Pancreas (tissue), 10 donors: ENCODE data around the gene XRN2. TPM values are rescaled to one million over a fixed set of nuclear protein-coding genes. Genes with fewer than 3 reads are reported as not detected.

Experiments
- ATAC-seq, 4 donors: fragments of 200-7000 bp; cut with Tn5 transposase; one replicate each; pipeline versions ENCODE4 v1.8.0 to v1.9.1; 2020; ENCODE audit warnings: mild to moderate bottlenecking in 4 of 4, moderate library complexity in 4 of 4
- DNase-seq, 6 donors: peaks; one replicate each; pipeline ENCODE4 v3.0.0-alpha.2; 2020
- FAIRE-seq: peaks from 2 replicates; lab custom pipeline; 2012; peaks lifted over from hg19 to GRCh38; lab: Jason Lieb, UNC
- H3K27ac ChIP-seq, 4 donors: fragments of 200-600 bp; sonication (generic); 1 replicate in 3 of 4; 2 replicates in 1 of 4; pipeline versions ENCODE4 v1.5.0 to v1.8.0; 2020
- H3K27me3 ChIP-seq, 4 donors: fragments of 200-600 bp; one replicate each; pipeline ENCODE4 v1.8.0; 2021
- H3K36me3 ChIP-seq, 3 donors: fragments of 200-600 bp; sonication (generic) in 1 of 3; one replicate each; pipeline versions ENCODE4 v1.5.0 to v1.8.0; 2020 to 2021
- H3K4me1 ChIP-seq, 3 donors: fragments of 200-600 bp; one replicate each; pipeline ENCODE4 v1.8.0; 2021
- H3K4me3 ChIP-seq, 4 donors: fragments of 200-600 bp; sonication (generic) in 2 of 4; one replicate each; pipeline versions ENCODE4 v1.5.0 to v1.8.0; 2020 to 2021
- H3K9me3 ChIP-seq, 4 donors: fragments of 200-600 bp; one replicate each; pipeline ENCODE4 v1.8.0; 2021
- WGBS, 2 donors: extraction: QIAGEN DNeasy Blood & Tissue Kit; methylation state at CpG; one replicate each; pipeline ENCODE4 v1.1.7; 2013; 5-methylcytosine and 5-hydroxymethylcytosine counted together
- intact Hi-C, 3 donors: fragments of 100-400 bp; cut with DNase I; formaldehyde crosslinking; loops; one replicate each; pipeline versions ENCODE4 v1.11.1 to v1.14.2; 2022
- polyA plus RNA-seq, 2 donors: library from polyadenylated mRNA; stranded (reverse); fragments of 200-250 nt; gene quantifications; one replicate each; pipeline ENCODE4 v1.2.3, GENCODE V29; 2013
- total RNA-seq, 6 donors: library from RNA; stranded (reverse); fragmentation: NEBNext Ultra II Directional in 4 of 6; extraction: Animal tissue kit (Norgen Biotek cat#: 25700) in 4 of 6; gene quantifications; one replicate each; pipeline versions ENCODE4 v1.2.1 to v1.2.4, GENCODE V29; 2021 to 2023
- TF ChIP-seq, protein P1 (sequence below), 4 donors: fragments of 200-600 bp; sonication (generic) in 3 of 4; IDR thresholded peaks; one replicate each; pipeline versions ENCODE4 v1.5.0 to v1.8.0; 2021; ENCODE audit warnings: antibody characterized with exemption in 4 of 4
- donor health status: healthy with polysubstance abuse.
- donor health status: DM: no; HTN: no; CAD: no; lungs with moderate emphysema.
- donor health status: DM: no; HTN: no; CAD: no.
- donor health status: control.
- donor health status: control.
- donor health status: Bipolar disorder and iron deficiency.
- donor health status: DM: yes; HTN: yes; CAD: no.
- donor health status: DM: no; HTN: no; CAD: no.
- donor health status: DM: no; HTN: no; CAD: no.
- donor health status: DM: yes; HTN: yes; CAD: no.

The XRN2 gene
- total and polyA plus RNA-seq, 8 donors = 10.0 to 33.6 (median 27.2) TPM

- Histone ChIP-seq H3K4me1 (no peaks in the 10 kb centered on the region), H3K27ac (no peak overlapping the region), H3K27me3 (no peaks in the 10 kb centered on the region), H3K4me3 (no peak overlapping the region), H3K36me3 (no peaks in the 10 kb centered on the region), H3K9me3 (no peaks in the 10 kb centered on the region)
- ATAC-seq = no peak
- no peak for FAIRE-seq
- TF ChIP-seq, protein P1, sequence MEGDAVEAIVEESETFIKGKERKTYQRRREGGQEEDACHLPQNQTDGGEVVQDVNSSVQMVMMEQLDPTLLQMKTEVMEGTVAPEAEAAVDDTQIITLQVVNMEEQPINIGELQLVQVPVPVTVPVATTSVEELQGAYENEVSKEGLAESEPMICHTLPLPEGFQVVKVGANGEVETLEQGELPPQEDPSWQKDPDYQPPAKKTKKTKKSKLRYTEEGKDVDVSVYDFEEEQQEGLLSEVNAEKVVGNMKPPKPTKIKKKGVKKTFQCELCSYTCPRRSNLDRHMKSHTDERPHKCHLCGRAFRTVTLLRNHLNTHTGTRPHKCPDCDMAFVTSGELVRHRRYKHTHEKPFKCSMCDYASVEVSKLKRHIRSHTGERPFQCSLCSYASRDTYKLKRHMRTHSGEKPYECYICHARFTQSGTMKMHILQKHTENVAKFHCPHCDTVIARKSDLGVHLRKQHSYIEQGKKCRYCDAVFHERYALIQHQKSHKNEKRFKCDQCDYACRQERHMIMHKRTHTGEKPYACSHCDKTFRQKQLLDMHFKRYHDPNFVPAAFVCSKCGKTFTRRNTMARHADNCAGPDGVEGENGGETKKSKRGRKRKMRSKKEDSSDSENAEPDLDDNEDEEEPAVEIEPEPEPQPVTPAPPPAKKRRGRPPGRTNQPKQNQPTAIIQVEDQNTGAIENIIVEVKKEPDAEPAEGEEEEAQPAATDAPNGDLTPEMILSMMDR (IDR thresholded peaks at IDR 0.05) = no peak
- intact Hi-C loops = no loop called here
- DNase-seq = no peak
Observed at GRCh38 chr20:21272279-21272678, 30.9 kb upstream of the XRN2 start.

DNA sequence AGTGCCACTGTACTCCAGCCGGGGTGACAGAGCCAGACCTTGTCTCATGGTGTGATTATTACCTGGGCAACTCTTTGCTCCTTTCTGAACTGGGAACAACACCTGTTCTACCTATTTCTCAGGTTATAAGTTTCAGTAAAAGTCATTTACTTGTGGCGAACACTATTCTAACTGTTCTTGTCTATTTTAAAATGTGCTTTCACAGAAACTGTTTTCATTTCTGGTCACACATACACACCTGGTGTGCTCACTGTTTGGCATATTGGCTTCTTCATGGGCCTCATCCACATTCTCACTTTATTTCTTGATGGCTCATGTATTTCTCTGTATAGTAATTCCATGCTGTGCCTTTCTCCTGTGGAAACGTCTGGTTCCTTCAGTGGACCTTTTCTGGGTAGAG, 30.5 kb upstream of the XRN2 start:
- Histone ChIP-seq H3K27me3 (no peaks in the 10 kb centered on the region), H3K4me1 (no peaks in the 10 kb centered on the region), H3K4me3 (no peak overlapping the region), H3K9me3 (no peaks in the 10 kb centered on the region), H3K27ac (no peak overlapping the region), H3K36me3 (no peaks in the 10 kb centered on the region)
- intact Hi-C loops = no loop called here
- DNase-seq (no peak), FAIRE-seq (no peak), ATAC-seq (no peak)
- TF ChIP-seq, protein P1 (IDR thresholded peaks at IDR 0.05) = no peak
- WGBS, 2 donors = 65 to 70% methylated on average over 3 of the region's 3 CpGs

DNA sequence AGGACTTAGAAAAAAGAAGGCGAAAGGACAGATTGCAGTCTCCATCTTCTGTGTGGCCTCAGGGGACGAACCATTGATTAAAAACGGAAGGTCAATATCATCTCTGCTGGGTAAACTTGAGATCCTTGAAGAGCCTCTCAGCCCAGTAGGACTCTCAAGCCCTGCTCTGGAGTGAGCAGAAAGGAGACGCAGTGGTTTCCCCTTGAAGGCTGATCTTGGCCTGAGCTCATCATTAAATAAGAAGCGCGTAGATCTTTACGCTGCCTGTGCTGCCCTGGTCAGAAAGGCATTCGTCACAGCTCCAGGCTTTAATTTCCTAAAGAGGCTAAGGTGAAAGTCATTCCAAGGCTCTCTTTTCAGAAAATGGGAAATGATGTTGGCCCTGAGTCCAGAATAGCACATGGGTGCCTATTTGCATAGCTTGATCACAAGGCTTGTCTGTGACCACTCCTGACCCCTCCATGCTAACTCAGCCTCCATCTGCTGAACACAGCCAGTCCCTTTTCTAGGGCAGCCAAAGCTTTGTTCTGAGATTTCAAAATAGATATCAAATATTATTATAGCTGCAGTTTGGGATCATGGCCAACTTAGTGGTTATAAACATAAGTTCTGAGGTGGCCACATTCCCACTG, 29.3 kb upstream of the XRN2 start:
- no peak for FAIRE-seq
- H3K4me3 ChIP-seq = no peak overlapping the region
- no peak for ATAC-seq
- no peak overlapping the region for H3K27ac ChIP-seq
- DNase-seq = no peak
- no peaks in the 10 kb centered on the region for H3K9me3 ChIP-seq
- WGBS, 2 donors = 64 to 74% methylated on average over 8 of the region's 8 CpGs
- TF ChIP-seq, protein P1 (IDR thresholded peaks at IDR 0.05) = no peak
- intact Hi-C loops = no loop called here
- no peaks in the 10 kb centered on the region for H3K4me1 ChIP-seq
- no peaks in the 10 kb centered on the region for H3K27me3 ChIP-seq
- H3K36me3 ChIP-seq = no peaks in the 10 kb centered on the region

DNA sequence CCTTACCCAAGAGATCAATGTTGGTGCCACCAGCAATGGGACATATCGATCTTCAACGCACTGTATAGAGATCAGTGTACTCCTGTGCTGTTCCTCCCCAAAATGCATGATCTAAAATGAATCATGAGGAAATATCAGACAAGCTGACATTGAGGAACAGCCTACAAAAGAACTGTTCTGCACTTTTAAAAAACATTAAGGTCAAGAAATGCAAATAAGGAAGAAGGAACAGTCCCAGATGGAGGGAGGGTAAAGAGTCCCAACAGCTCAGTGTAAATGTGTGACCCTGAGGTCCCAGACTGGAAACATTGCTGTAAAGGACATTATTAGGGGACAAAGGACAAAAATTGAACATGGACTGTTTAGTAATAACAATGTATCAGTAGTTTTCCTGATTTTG, 24.3 kb upstream of the XRN2 start:
- Histone ChIP-seq H3K27me3 (no peaks in the 10 kb centered on the region), H3K9me3 (no peaks in the 10 kb centered on the region), H3K4me3 (no peak overlapping the region), H3K27ac (no peak overlapping the region), H3K4me1 (no peaks in the 10 kb centered on the region), H3K36me3 (no peaks in the 10 kb centered on the region)
- TF ChIP-seq, protein P1 (IDR thresholded peaks at IDR 0.05) = no peak
- WGBS, 2 donors = 94% methylated on average over 2 of the region's 2 CpGs
- ATAC-seq (no peak), DNase-seq (no peak), FAIRE-seq (no peak)
- intact Hi-C loops = no loop called here

GRCh38 chr20:21279706-21280521, 23.2 kb upstream of the XRN2 start:
- ATAC-seq = no peak
- TF ChIP-seq, protein P1 (IDR thresholded peaks at IDR 0.05) = no peak
- intact Hi-C loops = no loop called here
- H3K9me3 ChIP-seq = no peaks in the 10 kb centered on the region
- WGBS, 2 donors = 35 to 41% methylated on average over 7 of the region's 7 CpGs
- H3K4me3 ChIP-seq = no peak overlapping the region
- FAIRE-seq = no peak
- H3K36me3 ChIP-seq = no peaks in the 10 kb centered on the region
- H3K4me1 ChIP-seq = no peaks in the 10 kb centered on the region
- no peak overlapping the region for H3K27ac ChIP-seq
- no peak for DNase-seq
- no peaks in the 10 kb centered on the region for H3K27me3 ChIP-seq
